HG03378 (cell line): ENCODE measurements around the gene COL17A1.
A peak's percentile ranks its signal among the peaks of the same experiment; 100 is the strongest.

Source experiments
- ATAC-seq: cut with Tn5 transposase; IDR thresholded peaks from one replicate; pipeline ENCODE4 v1.9.1; 2021; ENCODE audit warnings: mild to moderate bottlenecking, moderate library complexity; ENCODE audit not compliant: unreplicated experiment

COL17A1 gene

GRCh38 chr10:104085801-104086400 is at the start of gene COL17A1:
Gene COL17A1 (minus strand): TSS chr10:104085880. CDS start chr10:104080673, 5,207 bp downstream.
- no peak for ATAC-seq

DNA sequence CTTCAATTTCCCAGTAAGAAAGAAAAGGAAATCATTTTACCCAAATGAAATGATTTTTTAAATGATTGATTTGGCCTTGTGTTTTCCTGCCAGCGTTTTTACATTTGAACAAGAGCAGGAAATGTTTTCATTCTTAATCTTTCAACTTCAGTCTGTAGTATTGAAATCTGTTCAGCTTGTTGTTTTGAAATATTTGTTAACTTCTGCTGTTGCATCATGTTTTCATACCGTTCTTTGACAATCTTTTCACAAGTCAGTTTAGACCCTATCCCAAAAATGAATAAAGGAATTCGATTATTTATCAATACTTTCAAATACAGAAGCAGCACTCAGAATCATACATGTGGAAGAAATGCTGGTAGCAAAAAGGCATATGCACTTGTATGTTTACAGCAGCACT is 44.4 kb upstream of the COL17A1 start:
- no peak for ATAC-seq

- no peak for ATAC-seq
Observed at GRCh38 chr10:104128214-104128613, 42.5 kb upstream of the COL17A1 start.

- no peak for ATAC-seq
Observed at GRCh38 chr10:104127411-104127810, 41.7 kb upstream of the COL17A1 start.

GRCh38 chr10:104123397-104123796 is 37.7 kb upstream of the COL17A1 start:
- no peak for ATAC-seq

GRCh38 chr10:104122225-104123107 is 36.8 kb upstream of the COL17A1 start:
- ATAC-seq: no peak

DNA sequence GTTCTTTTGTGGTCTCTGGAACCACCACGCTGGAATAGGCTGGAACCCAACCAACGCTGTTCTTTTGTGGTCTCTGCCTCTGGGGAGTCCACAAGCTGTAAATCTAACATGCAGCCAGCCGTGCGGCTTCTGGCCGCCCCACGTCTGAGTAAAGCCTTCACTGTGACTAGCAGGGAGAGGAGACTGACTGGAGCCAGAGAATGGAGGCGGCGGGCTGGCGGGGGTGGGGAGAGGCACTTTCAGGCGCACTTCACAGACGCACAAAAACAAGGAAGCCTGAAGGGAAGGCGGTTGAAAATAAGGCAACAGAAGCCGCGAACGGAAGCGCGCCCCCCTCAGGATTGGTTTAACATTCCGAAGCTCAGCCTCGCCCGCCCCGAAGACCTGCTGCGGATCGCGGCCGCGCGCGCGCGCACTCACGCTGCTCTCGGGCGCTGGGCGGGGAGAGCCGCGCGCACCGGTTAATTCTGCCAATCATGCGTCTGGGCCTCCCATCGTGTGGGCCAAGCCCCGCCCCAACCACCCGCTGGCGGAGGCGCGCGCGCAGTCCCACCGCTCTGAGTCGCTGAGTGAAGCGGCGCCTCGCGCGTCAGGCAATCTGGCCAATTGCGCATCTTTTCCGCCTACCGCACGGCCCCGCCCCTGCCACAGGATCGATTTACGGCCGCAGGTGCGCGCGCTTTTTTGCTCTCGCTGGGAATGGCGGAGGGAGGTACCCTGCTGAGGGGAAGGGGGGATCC is 36.0 kb upstream of the COL17A1 start, which contains the start of gene SFR1:
Gene SFR1, plus strand, starts transcription at position 687 of the 740 bp plus-strand sequence. Its CDS starts 13 bp downstream, at position 700.
- ATAC-seq: peak; percentile 79

GRCh38 chr10:104120903-104121484 is 35.3 kb upstream of the COL17A1 start:
- peak; percentile 58 for ATAC-seq

- no peak for ATAC-seq
Observed at GRCh38 chr10:104120512-104120902, 34.8 kb upstream of the COL17A1 start.

DNA sequence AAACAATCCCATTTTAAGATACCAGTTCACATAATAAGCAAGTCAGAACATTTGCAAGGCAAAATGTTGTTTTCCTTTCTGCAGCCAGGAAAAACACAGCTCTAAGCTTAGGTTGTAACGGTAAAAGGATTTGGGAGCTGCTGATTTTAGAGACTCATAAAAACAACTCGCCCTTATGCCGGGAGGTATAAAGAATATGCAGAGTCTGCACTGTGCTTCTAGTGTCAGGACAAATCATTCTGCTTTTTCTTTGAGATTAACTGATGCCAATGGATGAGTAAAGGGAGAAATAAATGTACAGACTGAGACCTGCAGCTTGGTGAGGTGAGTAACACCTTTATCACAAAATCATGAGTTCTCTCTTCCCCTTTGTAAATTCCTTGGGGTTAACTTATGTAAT is 34.3 kb upstream of the COL17A1 start:
- ATAC-seq: no peak

DNA sequence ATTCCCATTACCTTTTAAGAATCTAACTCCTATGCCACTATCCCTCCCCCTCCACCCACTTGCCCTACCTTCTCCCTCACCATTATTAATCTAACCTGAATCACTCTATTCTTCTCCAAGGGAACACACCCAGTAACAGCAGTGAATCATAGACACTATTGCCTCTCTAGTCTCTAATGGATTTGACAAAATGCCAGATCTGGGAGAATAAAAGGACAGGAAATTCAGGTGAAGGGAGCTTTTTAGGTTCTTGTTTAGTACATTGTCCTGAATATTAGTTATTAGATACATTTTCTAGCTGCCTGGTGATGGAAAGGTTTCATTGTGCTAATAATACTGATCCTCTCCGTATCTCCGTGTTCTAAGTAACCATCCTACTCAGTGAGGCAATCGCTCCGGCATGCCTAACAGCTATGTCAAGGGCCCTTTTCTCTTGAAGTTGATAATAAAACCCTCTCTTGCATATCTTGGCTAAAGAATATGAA is 32.2 kb upstream of the COL17A1 start:
- ATAC-seq: no peak

GRCh38 chr10:104113376-104113956 is 27.8 kb upstream of the COL17A1 start:
- no peak for ATAC-seq

- peak; percentile 97 for ATAC-seq
Observed at GRCh38 chr10:104109908-104110662, 24.4 kb upstream of the COL17A1 start.

DNA sequence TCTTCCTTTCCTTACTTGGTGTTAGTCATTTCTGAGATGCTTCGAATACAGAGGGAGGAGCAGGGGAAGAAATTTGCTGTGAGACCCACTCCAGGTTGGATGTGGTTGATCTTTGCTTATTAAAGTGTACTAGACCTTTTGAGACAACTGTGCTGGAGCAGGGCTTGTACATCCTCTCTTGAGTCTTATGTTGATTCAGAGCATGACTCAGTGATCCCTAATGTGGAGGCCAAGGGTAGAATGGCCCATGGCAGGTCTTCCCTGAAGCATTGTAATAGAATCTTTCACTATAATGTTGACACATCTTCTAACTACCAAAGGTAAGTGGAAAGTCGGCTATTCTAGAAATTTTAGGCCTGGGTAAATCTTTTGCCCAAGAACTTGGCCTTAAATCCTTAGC is 19.2 kb upstream of the COL17A1 start:
- ATAC-seq: no peak

DNA sequence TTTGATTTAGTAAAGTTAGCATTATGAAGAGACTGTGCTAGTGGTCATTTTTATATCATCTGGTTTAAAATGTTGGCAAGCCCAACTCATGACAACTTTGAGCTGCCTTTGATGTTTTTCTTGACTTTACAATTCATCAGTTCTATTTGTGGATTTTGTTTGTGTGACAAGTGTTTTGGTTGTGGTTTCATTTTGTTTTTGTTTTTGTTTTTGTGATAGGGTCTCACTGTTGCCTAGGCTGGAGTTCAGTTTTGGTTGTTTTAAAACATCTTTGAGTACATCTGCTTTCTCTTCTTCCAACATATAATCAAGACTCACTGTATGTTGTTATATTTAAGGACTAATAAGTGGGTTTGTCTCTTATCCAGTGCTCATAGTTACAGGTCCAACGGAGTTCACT is 18.7 kb upstream of the COL17A1 start:
- no peak for ATAC-seq

DNA sequence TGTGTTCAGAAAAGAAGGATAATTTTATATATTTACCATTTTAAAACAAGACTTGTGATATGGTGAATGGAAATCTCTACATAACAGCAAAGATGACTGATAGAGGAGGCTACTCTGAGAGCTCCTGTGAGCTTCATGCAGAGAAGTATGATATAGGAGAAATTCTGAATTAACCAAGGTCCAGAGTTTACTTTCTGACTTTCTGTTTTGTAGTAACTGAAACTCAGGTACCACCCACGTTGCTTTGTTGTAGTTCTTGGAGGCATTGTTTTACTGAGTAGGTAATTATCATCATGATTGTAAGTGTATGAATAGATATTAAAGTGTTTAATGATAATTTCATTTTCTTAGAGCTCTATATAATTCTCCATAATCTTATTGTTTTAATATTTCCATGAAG is 18.3 kb upstream of the COL17A1 start:
- no peak for ATAC-seq

DNA sequence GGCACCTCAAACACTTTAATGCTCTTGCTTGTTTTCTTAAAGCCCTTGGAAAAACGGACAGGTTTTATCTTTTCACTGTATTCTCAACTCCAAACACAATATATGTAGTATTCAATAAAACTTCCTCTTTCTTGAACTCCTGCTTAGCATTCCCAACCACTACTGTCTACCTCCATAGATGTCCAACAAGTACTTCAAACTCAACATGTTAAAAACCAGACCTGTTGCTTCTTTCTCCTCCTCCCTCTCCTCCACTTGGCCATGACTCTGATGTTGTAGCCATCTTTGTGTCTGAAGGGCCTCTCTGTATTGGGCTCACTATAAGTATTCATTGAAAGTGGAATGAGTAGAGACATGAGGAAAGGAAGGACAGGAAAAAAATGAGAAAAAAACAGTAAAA is 16.2 kb upstream of the COL17A1 start:
- ATAC-seq: no peak

- ATAC-seq: no peak
Observed at GRCh38 chr10:104100795-104101194, 15.1 kb upstream of the COL17A1 start.

GRCh38 chr10:104099941-104100340 is 14.3 kb upstream of the COL17A1 start:
- ATAC-seq: no peak

GRCh38 chr10:104099269-104099668 is 13.6 kb upstream of the COL17A1 start:
- ATAC-seq: no peak
